ENCODE data around the gene BLTP2. TPM values are rescaled to one million over a fixed set of nuclear protein-coding genes. Genes with fewer than 3 reads are reported as not detected.
"Not testable (repeated sequence)": the region's sequence is repeated elsewhere in the genome, so short reads cannot be mapped to it uniquely, and the experiment has no call there.

BLTP2 gene
- polyA plus RNA-seq, 1 donor = 61.9 TPM

GRCh38 chr17:28604031-28604430 is 40.9 kb downstream of the BLTP2 start:
- not testable (repeated sequence) for H3K36me3 ChIP-seq (ENCODE audit: control insufficient read depth, insufficient read depth, low read length); H3K4me3 ChIP-seq (ENCODE audit: low read length); H3K27me3 ChIP-seq (ENCODE audit: control insufficient read depth, insufficient read depth, low read length); H3K27ac ChIP-seq (ENCODE audit: low read length); DNase-seq; H3K9me3 ChIP-seq (ENCODE audit: control insufficient read depth, low read depth, low read length)
- peaks cover 13% of the 10 kb centered on the region for H3K4me1 ChIP-seq (ENCODE audit: control insufficient read depth, insufficient read depth, low read length)
- WGBS (ENCODE audit: insufficient coverage, low lambda C conversion rate) = no CpG with 5 or more reads among the region's 31 CpGs

DNA sequence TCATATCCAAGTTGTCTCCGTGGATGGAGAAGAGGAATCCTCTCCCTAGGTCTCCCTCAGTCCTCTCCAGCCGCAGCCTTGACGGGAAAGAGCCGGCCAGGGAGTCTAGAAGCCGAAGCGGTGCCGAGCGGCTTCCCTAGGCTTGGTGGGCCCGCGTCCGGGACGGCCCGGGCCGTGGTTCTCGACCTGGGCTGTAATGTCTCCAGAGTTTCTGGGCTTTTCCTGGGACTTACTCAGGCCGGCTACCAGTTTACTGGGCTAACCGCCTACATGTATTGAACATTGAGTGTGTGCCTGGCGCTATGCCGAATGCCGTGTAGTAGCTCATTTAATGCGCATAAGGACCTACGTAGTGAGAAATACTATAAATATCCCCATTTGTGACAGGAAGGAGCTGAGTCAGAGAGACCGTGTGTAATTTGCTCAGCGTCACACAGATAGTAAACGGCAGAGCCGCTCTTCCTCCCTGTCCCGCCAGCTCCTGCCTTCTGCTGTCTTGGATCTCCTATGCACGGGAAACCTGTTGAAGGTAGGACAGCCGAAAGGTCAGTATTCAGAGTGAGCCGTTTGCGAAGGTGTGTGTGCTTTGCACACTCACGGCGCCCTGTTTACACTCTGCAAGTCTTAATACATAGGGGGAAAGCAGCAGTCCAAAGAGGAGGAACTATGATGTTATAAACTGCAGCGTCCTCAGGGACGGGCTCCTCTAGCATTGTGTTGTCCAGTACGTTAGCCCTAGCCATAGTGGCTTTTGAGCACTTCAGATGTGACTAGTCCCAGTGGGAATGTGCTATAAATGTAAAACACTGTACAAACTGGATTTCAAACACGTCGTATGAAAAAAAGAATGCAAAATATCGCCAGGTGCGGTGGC is 45.4 kb downstream of the BLTP2 start:
- Histone ChIP-seq H3K27ac (ENCODE audit: low read length) (peak overlapping the region; percentile 89), H3K36me3 (ENCODE audit: control insufficient read depth, insufficient read depth, low read length) (no peaks in the 10 kb centered on the region), H3K4me1 (ENCODE audit: control insufficient read depth, insufficient read depth, low read length) (peaks cover 13% of the 10 kb centered on the region), H3K27me3 (ENCODE audit: control insufficient read depth, insufficient read depth, low read length) (no peaks in the 10 kb centered on the region), H3K9me3 (ENCODE audit: control insufficient read depth, low read depth, low read length) (no peaks in the 10 kb centered on the region), H3K4me3 (ENCODE audit: low read length) (peak overlapping the region; percentile 68)
- DNase-seq = peak; percentile 50 to 76
- no CpG with 5 or more reads among the region's 40 CpGs for WGBS (ENCODE audit: insufficient coverage, low lambda C conversion rate)

- H3K9me3 ChIP-seq (ENCODE audit: control insufficient read depth, low read depth, low read length) = no peaks in the 10 kb centered on the region
- peaks cover 13% of the 10 kb centered on the region for H3K4me1 ChIP-seq (ENCODE audit: control insufficient read depth, insufficient read depth, low read length)
- H3K4me3 ChIP-seq (ENCODE audit: low read length) = peak within 1 kb of the TSS; percentile 68
- WGBS (ENCODE audit: insufficient coverage, low lambda C conversion rate) = no CpG with 5 or more reads among the region's 44 CpGs
- DNase-seq = peak; percentile 95 to 97
- no peaks in the 10 kb centered on the region for H3K27me3 ChIP-seq (ENCODE audit: control insufficient read depth, insufficient read depth, low read length)
- H3K27ac ChIP-seq (ENCODE audit: low read length) = peak within 1 kb of the TSS; percentile 89
- H3K36me3 ChIP-seq (ENCODE audit: control insufficient read depth, insufficient read depth, low read length) = no peaks in the 10 kb centered on the region
Observed at GRCh38 chr17:28598799-28599310, 46.1 kb downstream of the BLTP2 start, which contains the start of gene SPAG5. SPAG5 (minus strand) TSS chr17:28599025; CDS start chr17:28598946, 79 bp downstream.

DNA sequence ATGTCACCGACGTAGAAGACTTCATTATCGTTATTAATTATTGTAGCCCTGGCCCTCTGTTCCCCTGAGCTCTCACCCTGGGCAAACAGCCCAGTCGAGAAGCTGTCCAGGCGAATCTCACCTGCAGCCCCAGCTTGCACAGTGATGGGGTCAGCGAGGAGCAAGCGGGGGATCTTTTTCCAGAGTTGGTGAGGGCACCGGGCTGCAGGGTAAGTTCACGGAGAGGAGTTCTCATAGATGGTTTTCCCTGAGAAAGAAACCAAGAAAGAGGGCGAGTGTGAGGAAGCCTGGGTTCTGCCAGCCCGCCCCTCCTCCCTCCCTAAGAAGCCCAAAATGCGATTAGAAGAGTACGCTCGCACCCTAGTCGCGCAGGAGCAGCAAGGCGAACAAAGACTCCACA is 46.6 kb downstream of the BLTP2 start:
- no CpG with 5 or more reads among the region's 17 CpGs for WGBS (ENCODE audit: insufficient coverage, low lambda C conversion rate)
- Histone ChIP-seq H3K27me3 (ENCODE audit: control insufficient read depth, insufficient read depth, low read length) (no peaks in the 10 kb centered on the region), H3K4me3 (ENCODE audit: low read length) (peak overlapping the region; percentile 68), H3K9me3 (ENCODE audit: control insufficient read depth, low read depth, low read length) (no peaks in the 10 kb centered on the region), H3K36me3 (ENCODE audit: control insufficient read depth, insufficient read depth, low read length) (no peaks in the 10 kb centered on the region), H3K4me1 (ENCODE audit: control insufficient read depth, insufficient read depth, low read length) (peaks cover 13% of the 10 kb centered on the region), H3K27ac (ENCODE audit: low read length) (peak overlapping the region; percentile 89)
- DNase-seq = no peak

DNA sequence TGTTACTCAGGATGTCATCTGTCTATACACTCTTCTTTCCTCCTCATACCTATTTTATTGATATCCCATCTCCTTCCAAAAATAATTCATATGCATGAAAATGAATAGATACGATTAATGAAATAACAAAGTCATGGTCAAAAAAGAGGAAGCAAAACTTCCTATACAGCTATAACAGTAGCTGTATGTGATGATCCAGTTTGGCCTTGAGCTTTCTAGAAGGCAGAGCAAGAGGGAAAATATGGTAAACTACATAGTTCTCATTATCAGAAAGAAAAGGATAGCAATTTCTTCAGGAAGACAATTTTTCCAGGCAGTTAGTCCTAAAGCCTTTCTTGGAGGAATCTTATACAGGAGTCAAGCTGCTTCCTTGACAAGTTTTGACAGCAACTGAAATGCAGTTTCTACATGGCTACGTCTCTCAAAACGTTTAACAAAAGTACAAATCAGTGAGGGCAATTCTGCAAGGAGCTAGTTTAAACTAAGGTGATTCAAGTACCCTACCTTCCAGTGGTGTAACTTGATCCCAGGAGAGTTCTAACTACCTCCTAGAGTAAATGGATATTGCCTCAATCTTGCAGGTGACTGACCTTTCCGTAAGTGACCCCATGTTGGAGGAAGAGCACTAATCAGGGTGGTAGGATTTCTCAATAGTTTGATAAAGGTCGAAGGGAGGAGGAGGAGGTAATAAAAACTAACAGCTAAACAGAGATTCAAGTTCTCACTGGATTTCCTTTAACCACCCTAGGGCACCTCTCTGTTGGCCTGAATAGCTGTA is 47.2 kb downstream of the BLTP2 start:
- H3K27ac ChIP-seq (ENCODE audit: low read length) = peak overlapping the region; percentile 89
- WGBS (ENCODE audit: insufficient coverage, low lambda C conversion rate) = 88% methylated on average over 1 of the region's 5 CpGs
- H3K4me1 ChIP-seq (ENCODE audit: control insufficient read depth, insufficient read depth, low read length) = peaks cover 13% of the 10 kb centered on the region
- H3K4me3 ChIP-seq (ENCODE audit: low read length) = peak overlapping the region; percentile 68
- no peaks in the 10 kb centered on the region for H3K27me3 ChIP-seq (ENCODE audit: control insufficient read depth, insufficient read depth, low read length)
- no peaks in the 10 kb centered on the region for H3K9me3 ChIP-seq (ENCODE audit: control insufficient read depth, low read depth, low read length)
- peaks cover under 1% of the 10 kb centered on the region for H3K36me3 ChIP-seq (ENCODE audit: control insufficient read depth, insufficient read depth, low read length)
- DNase-seq = peak; percentile 78 to 87

Other genes with a start within 250 kb of the BLTP2 start
- 13.7 TPM for gene SLC46A1, start 238.9 kb downstream of the BLTP2 start, polyA plus RNA-seq
- gene SLC13A2, start 171.5 kb downstream of the BLTP2 start, polyA plus RNA-seq = 10.7 TPM
- 0.04 TPM for gene FOXN1, start 138.8 kb downstream of the BLTP2 start, polyA plus RNA-seq
- gene UNC119, start 92.5 kb downstream of the BLTP2 start, polyA plus RNA-seq = 48.9 TPM
- gene PIGS, start 73.6 kb downstream of the BLTP2 start, polyA plus RNA-seq = 88.7 TPM
- gene ALDOC, start 68.3 kb downstream of the BLTP2 start, polyA plus RNA-seq = 15.0 TPM
- 35.1 TPM for gene SPAG5, start 46.1 kb downstream of the BLTP2 start, polyA plus RNA-seq
- gene RSKR, start 31.0 kb downstream of the BLTP2 start, polyA plus RNA-seq = 15.2 TPM
- 54.6 TPM for gene SDF2, start 16.7 kb upstream of the BLTP2 start, polyA plus RNA-seq
- gene SUPT6H, start 17.0 kb upstream of the BLTP2 start, polyA plus RNA-seq = 65.9 TPM
- gene PROCA1, start 66.7 kb upstream of the BLTP2 start, polyA plus RNA-seq = 5.7 TPM
- gene RAB34, start 72.7 kb upstream of the BLTP2 start, polyA plus RNA-seq = 82.8 TPM
- 1,720 TPM for gene RPL23A, start 74.8 kb upstream of the BLTP2 start, polyA plus RNA-seq
- gene TLCD1, start 81.1 kb upstream of the BLTP2 start, polyA plus RNA-seq = 9.4 TPM
- gene NEK8, start 83.6 kb upstream of the BLTP2 start, polyA plus RNA-seq = 4.8 TPM
- 91.8 TPM for gene TRAF4, start 98.9 kb upstream of the BLTP2 start, polyA plus RNA-seq
- 24.0 TPM for gene FAM222B, start 197.6 kb upstream of the BLTP2 start, polyA plus RNA-seq
- gene ERAL1, start 209.9 kb upstream of the BLTP2 start, polyA plus RNA-seq = 54.2 TPM